Memory B cell (primary cell): ENCODE measurements around the gene CARD10.
A peak's percentile ranks its signal among the peaks of the same experiment; 100 is the strongest.
"Not testable (repeated sequence)": the region's sequence is repeated elsewhere in the genome, so short reads cannot be mapped to it uniquely, and the experiment has no call there.

Source experiments
- ATAC-seq: fragments of 150-1000 bp; cut with Tn5 transposase; 2 replicates; pipeline ENCODE4 v1.10.0; 2021; ENCODE audit warnings: low read depth, mild to moderate bottlenecking, moderate library complexity
- DNase-seq, 2 donors: peaks; one replicate each; pipeline ENCODE4 v3.0.0; 2022; ENCODE audit warnings: low spot score in 2 of 2
- H3K27ac Mint-ChIP-seq: one replicate; pipeline ENCODE4 v1.8.0; 2022; ENCODE audit warnings: mild to moderate bottlenecking, moderate library complexity, mixed read lengths
- H3K27me3 Mint-ChIP-seq: one replicate; pipeline ENCODE4 v1.8.0; 2022; ENCODE audit warnings: mixed read lengths
- H3K36me3 Mint-ChIP-seq: one replicate; pipeline ENCODE4 v1.8.0; 2022; ENCODE audit warnings: mild to moderate bottlenecking, mixed read lengths
- H3K4me1 Mint-ChIP-seq: one replicate; pipeline ENCODE4 v1.8.0; 2022; ENCODE audit warnings: mixed read lengths
- H3K4me3 Mint-ChIP-seq: one replicate; pipeline ENCODE4 v1.8.0; 2022; ENCODE audit warnings: mild to moderate bottlenecking, moderate library complexity, mixed read lengths
- H3K9me3 Mint-ChIP-seq: one replicate; pipeline ENCODE4 v1.8.0; 2022; ENCODE audit warnings: mixed read lengths

CARD10 gene

DNA sequence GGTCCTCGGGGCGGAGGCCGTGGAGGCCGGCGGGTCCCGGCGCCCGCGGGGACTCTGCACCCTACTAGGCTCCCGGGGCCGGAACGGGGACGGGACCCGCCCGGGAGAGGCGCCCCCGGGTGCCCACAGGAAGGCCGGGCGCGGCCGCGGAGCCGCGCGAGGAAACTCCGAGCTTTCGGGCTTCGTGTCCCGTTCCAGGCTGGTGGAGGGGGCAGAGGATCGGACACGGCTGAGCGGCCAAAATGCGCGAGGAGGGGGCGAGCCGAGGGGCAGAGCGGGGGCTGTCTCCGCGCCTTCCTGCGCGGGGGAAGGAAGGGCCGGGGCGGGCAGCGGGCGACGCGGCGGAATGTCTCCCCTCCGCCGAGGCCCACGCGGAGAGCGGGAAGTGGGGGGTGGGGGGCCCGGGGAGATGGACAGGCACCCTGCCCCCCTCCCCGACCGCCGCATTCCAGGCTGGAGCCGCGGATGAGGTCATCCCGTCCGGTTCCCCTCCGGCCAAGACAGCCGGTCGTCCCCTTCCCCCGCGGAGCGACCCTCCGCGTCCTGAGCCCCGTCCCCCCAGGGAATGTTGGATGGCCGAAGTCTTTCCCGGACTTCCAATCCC lies 41.5 kb upstream of the CARD10 start:
- H3K4me3 Mint-ChIP-seq = peak overlapping the region; percentile 62
- ATAC-seq (peak; percentile 7), DNase-seq (peak in 1 of 2 donors; percentile 31)
- H3K36me3 Mint-ChIP-seq = no peaks in the 10 kb centered on the region
- H3K27me3 Mint-ChIP-seq = peaks cover 20% of the 10 kb centered on the region
- H3K9me3 Mint-ChIP-seq = no peaks in the 10 kb centered on the region
- H3K27ac Mint-ChIP-seq = no peak overlapping the region
- peaks cover 13% of the 10 kb centered on the region for H3K4me1 Mint-ChIP-seq

- Mint-ChIP-seq H3K4me1 (peaks cover 13% of the 10 kb centered on the region), H3K4me3 (peak within 1 kb of the TSS; percentile 62), H3K36me3 (no peaks in the 10 kb centered on the region), H3K27ac (peak within 1 kb of the TSS; percentile 28), H3K27me3 (peaks cover 20% of the 10 kb centered on the region), H3K9me3 (no peaks in the 10 kb centered on the region)
- DNase-seq (no peak), ATAC-seq (peak; percentile 20)
Observed at GRCh38 chr22:37559901-37560607, 40.8 kb upstream of the CARD10 start, which contains the start of gene CDC42EP1. TSS of gene CDC42EP1 (plus strand) at chr22:37560480. CDS start at chr22:37566350, 5,870 bp downstream.

DNA sequence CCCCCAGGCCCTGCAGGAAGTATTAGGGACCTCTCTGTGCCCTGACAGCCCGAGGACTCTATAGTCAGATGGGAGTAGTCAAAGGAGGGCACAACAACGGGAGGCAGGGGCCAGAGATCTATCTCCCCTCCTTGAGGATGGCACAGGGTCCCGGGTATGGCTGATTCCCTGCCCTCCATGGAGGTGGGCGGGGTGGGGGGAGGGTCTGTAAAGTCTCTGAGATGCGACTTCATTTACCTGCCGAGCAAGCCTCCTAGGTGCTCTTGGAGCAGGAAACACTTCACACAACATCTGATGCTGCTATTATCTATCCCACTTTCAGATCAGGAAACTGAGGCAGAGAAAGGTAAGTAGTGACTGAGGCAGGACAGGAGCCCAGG lies 40.3 kb upstream of the CARD10 start:
- ATAC-seq = no peak
- DNase-seq = no peak
- H3K36me3 Mint-ChIP-seq = no peaks in the 10 kb centered on the region
- H3K27ac Mint-ChIP-seq = no peak overlapping the region
- no peaks in the 10 kb centered on the region for H3K9me3 Mint-ChIP-seq
- peaks cover 20% of the 10 kb centered on the region for H3K27me3 Mint-ChIP-seq
- peak overlapping the region; percentile 62 for H3K4me3 Mint-ChIP-seq
- peaks cover 13% of the 10 kb centered on the region for H3K4me1 Mint-ChIP-seq

DNA sequence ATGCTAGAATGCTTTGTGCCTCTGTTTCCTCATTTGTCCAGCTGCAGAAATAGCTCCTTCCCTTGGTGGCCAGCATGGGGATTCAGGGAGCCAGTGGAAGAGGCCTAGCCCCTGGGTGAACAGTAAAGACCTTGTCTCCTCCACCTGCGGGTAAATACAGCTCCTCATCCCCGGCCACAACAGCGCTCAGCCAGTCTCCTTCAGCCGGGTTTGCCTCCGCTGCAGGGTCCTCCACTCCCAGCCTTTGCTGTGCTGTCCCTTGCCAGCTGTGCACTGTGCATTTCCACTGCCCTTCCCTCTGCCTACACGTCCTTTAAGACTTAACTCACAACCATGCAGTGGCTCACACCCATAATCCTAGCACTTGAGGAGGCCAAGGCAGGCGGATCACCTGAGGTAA lies 39.6 kb upstream of the CARD10 start:
- Mint-ChIP-seq H3K4me3 (no peak overlapping the region), H3K27ac (no peak overlapping the region), H3K36me3 (no peaks in the 10 kb centered on the region), H3K9me3 (no peaks in the 10 kb centered on the region), H3K27me3 (peaks cover 24% of the 10 kb centered on the region), H3K4me1 (peaks cover 13% of the 10 kb centered on the region)
- DNase-seq (no peak), ATAC-seq (no peak)

GRCh38 chr22:37557321-37558001 lies 38.2 kb upstream of the CARD10 start:
- no peaks in the 10 kb centered on the region for H3K36me3 Mint-ChIP-seq

DNA sequence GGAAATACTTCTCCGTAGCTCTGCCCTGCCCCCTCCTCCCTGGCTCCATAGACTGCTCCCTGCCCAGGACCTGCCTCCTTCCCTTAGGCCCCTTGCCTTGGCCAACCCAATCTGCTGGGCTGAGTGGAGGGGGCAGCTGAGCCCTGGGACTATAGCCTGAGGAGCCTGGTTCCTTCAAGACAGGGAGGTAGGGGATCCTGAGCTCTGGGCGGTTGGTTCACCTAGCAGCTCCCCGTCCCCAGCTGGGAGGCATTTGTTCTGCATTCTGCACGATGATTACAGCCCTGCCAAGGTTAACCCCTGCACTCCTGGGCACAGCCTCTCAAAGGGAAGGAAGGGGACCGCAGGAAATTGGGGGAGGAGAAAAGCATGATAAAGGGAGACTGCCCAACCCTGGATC lies 37.5 kb upstream of the CARD10 start:
- H3K4me1 Mint-ChIP-seq = peaks cover 8% of the 10 kb centered on the region
- H3K4me3 Mint-ChIP-seq = no peak overlapping the region
- no peaks in the 10 kb centered on the region for H3K36me3 Mint-ChIP-seq
- peaks cover 21% of the 10 kb centered on the region for H3K27me3 Mint-ChIP-seq
- ATAC-seq (peak; percentile 20), DNase-seq (no peak)
- no peak overlapping the region for H3K27ac Mint-ChIP-seq
- H3K9me3 Mint-ChIP-seq = no peaks in the 10 kb centered on the region

More at GRCh38 chr22:37557321-37558001, 38.2 kb upstream of the CARD10 start:
- Mint-ChIP-seq H3K27me3 (peaks cover 28% of the 10 kb centered on the region), H3K4me3 (no peak overlapping the region), H3K9me3 (no peaks in the 10 kb centered on the region), H3K4me1 (peaks cover 13% of the 10 kb centered on the region), H3K27ac (no peak overlapping the region)
- ATAC-seq (no peak), DNase-seq (no peak)

GRCh38 chr22:37555029-37555428 lies 35.8 kb upstream of the CARD10 start:
- H3K27me3 Mint-ChIP-seq = peaks cover 26% of the 10 kb centered on the region
- no peak overlapping the region for H3K27ac Mint-ChIP-seq
- H3K4me1 Mint-ChIP-seq = peaks cover 5% of the 10 kb centered on the region
- H3K36me3 Mint-ChIP-seq = no peaks in the 10 kb centered on the region
- ATAC-seq = no peak
- H3K9me3 Mint-ChIP-seq = no peaks in the 10 kb centered on the region
- no peak for DNase-seq
- no peak overlapping the region for H3K4me3 Mint-ChIP-seq

- Mint-ChIP-seq H3K9me3 (no peaks in the 10 kb centered on the region), H3K36me3 (no peaks in the 10 kb centered on the region), H3K4me3 (no peak overlapping the region), H3K27ac (no peak overlapping the region), H3K27me3 (peaks cover 26% of the 10 kb centered on the region), H3K4me1 (peaks cover 5% of the 10 kb centered on the region)
- ATAC-seq = no peak
- DNase-seq = no peak
Observed at GRCh38 chr22:37553725-37554124, 34.5 kb upstream of the CARD10 start.

GRCh38 chr22:37552524-37553163 lies 33.4 kb upstream of the CARD10 start:
- H3K27me3 Mint-ChIP-seq = peaks cover 26% of the 10 kb centered on the region
- peaks cover 5% of the 10 kb centered on the region for H3K4me1 Mint-ChIP-seq
- ATAC-seq (no peak), DNase-seq (no peak)
- H3K4me3 Mint-ChIP-seq = no peak overlapping the region
- no peaks in the 10 kb centered on the region for H3K9me3 Mint-ChIP-seq
- no peaks in the 10 kb centered on the region for H3K36me3 Mint-ChIP-seq
- H3K27ac Mint-ChIP-seq = no peak overlapping the region

GRCh38 chr22:37551981-37552380 lies 32.8 kb upstream of the CARD10 start:
- peaks cover 26% of the 10 kb centered on the region for H3K27me3 Mint-ChIP-seq
- H3K36me3 Mint-ChIP-seq = no peaks in the 10 kb centered on the region
- no peak for ATAC-seq
- no peak overlapping the region for H3K27ac Mint-ChIP-seq
- H3K4me1 Mint-ChIP-seq = peaks cover 5% of the 10 kb centered on the region
- H3K9me3 Mint-ChIP-seq = no peaks in the 10 kb centered on the region
- no peak for DNase-seq
- H3K4me3 Mint-ChIP-seq = no peak overlapping the region

- not testable (repeated sequence) for H3K9me3 Mint-ChIP-seq, ATAC-seq, DNase-seq, H3K36me3 Mint-ChIP-seq, H3K4me3 Mint-ChIP-seq, H3K27ac Mint-ChIP-seq, H3K4me1 Mint-ChIP-seq
- H3K27me3 Mint-ChIP-seq = peaks cover 22% of the 10 kb centered on the region
Observed at GRCh38 chr22:37550921-37551320, 31.7 kb upstream of the CARD10 start.

DNA sequence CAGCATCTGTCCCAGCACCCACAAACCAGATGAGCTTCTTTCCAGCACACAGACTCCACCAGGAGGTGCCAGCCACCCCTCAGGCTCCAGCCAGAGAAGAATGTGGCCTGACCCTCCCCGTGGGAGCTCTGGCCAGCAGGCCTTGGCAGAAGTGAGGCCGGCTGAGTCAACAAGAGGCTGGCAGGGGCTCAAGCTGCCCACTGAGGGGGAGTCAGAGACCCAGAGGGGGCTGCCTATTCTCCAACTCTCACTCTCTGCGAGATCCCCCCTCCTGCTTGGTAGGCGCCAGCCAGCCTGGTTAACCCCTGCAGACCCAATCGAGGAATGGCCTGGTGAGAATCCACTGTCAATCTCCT lies 30.5 kb upstream of the CARD10 start:
- peaks cover 4% of the 10 kb centered on the region for H3K4me1 Mint-ChIP-seq
- DNase-seq = no peak
- ATAC-seq = no peak
- no peaks in the 10 kb centered on the region for H3K9me3 Mint-ChIP-seq
- peaks cover 24% of the 10 kb centered on the region for H3K27me3 Mint-ChIP-seq
- no peak overlapping the region for H3K27ac Mint-ChIP-seq
- no peak overlapping the region for H3K4me3 Mint-ChIP-seq
- no peaks in the 10 kb centered on the region for H3K36me3 Mint-ChIP-seq

- ATAC-seq (no peak), DNase-seq (no peak)
- no peaks in the 10 kb centered on the region for H3K36me3 Mint-ChIP-seq
- H3K4me3 Mint-ChIP-seq = no peak overlapping the region
- no peaks in the 10 kb centered on the region for H3K9me3 Mint-ChIP-seq
- no peak overlapping the region for H3K27ac Mint-ChIP-seq
- H3K27me3 Mint-ChIP-seq = peaks cover 19% of the 10 kb centered on the region
- peaks cover 4% of the 10 kb centered on the region for H3K4me1 Mint-ChIP-seq
Observed at GRCh38 chr22:37547251-37547741, 28.1 kb upstream of the CARD10 start.
